Epithelial cell of esophagus (primary cell): ENCODE results near the gene TMA7.

ENCODE experiments used
- DNase-seq: peaks from one replicate; pipeline ENCODE4 v3.0.0; 2010; ENCODE audit warnings: low read depth
- H3K4me3 ChIP-seq: 2 replicates; pipeline ENCODE4 v1.5.1; 2011; ENCODE audit warnings: mild to moderate bottlenecking, low read length, control low read depth
- TF ChIP-seq, protein P1 (sequence below): IDR thresholded peaks from 2 replicates; pipeline ENCODE4 v1.5.1; 2011; ENCODE audit warnings: low read depth, mild to moderate bottlenecking, low read length, control low read depth, inconsistent platforms; ENCODE audit not compliant: insufficient read depth; ENCODE audit errors: missing control alignments

TMA7 gene

GRCh38 chr3:48413611-48414010, 26.4 kb upstream of the TMA7 start:
- TF ChIP-seq, protein P1, sequence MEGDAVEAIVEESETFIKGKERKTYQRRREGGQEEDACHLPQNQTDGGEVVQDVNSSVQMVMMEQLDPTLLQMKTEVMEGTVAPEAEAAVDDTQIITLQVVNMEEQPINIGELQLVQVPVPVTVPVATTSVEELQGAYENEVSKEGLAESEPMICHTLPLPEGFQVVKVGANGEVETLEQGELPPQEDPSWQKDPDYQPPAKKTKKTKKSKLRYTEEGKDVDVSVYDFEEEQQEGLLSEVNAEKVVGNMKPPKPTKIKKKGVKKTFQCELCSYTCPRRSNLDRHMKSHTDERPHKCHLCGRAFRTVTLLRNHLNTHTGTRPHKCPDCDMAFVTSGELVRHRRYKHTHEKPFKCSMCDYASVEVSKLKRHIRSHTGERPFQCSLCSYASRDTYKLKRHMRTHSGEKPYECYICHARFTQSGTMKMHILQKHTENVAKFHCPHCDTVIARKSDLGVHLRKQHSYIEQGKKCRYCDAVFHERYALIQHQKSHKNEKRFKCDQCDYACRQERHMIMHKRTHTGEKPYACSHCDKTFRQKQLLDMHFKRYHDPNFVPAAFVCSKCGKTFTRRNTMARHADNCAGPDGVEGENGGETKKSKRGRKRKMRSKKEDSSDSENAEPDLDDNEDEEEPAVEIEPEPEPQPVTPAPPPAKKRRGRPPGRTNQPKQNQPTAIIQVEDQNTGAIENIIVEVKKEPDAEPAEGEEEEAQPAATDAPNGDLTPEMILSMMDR = no peak
- no peak for DNase-seq
- no peak overlapping the region for H3K4me3 ChIP-seq

DNA sequence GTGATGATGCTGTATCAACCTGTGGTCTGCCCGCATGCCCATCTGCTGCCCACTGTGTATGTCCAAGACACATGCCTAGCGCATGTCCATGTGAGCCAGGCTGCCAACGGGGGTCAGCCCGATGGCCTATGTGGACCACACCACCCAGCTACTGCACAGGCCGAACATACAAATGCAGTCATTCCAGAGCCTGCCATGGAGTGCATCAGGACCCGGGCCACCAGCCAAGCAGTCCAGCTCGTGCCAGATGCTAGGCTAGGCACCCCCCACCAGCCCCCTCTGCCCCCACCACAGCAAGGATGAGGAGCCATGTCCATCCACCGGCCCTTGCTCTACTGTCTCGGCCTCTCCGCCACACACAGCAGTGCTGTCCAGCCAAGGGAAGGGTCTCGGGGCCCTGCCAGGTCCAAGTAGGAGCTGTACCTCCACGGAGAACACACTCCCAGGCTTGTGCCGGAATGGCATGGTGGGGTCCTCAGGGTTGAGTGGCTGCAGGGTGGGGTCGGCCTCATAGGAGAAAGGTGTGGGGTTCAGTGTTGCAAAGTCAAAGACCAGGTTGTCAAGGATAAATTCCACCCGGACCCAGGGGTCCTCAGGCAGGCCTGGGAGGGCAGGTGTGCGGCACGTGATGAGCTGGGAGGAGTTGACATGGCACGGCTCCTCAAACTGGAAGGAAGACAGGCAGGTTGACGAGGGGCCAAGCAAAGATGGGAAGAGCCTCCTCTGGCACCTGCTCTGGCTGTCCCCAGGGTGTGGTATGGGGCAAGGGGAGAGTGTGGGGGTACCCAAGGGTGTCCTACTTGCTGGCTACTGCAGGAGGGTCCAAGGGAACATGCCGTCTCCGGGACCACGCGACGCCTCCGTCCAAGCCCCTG, 25.4 kb upstream of the TMA7 start:
- DNase-seq = no peak
- no peak overlapping the region for H3K4me3 ChIP-seq
- TF ChIP-seq, protein P1 = no peak

DNA sequence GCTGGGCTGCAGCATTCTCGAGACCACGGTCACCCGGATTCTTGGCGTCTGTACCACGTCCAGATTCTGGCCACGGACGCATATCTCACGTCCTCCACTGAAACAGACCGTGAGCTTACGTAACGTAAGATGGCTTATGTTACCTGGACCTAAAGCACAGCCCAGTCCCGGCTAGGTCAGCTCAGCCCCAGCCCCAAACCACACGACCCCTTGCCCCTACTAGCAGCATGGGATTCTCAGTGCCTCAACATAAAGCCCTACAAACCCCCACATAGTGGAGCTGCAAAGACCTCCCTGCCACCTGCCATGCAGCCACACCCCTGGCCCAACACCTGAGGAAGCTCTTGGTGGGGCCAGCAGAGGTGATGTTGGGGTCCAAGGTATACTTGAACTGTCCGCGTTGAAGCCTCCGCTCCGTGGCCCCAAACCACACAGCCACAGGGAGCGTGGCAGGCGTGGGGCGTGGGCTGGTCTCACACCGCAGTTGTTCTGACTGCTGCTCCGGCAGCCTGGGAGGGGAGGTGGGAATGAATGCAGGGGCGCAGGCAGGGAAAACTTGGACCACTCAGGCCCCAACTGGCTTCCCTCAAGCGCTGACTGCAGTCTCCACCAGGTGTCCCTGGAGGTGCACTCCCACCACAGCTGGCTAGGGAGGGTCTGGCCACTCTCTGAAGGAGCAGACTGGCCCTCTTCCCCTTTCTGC, 24.7 kb upstream of the TMA7 start:
- no peak overlapping the region for H3K4me3 ChIP-seq
- no peak for DNase-seq
- TF ChIP-seq, protein P1 = no peak

GRCh38 chr3:48416091-48416505, 24.0 kb upstream of the TMA7 start:
- H3K4me3 ChIP-seq = no peak overlapping the region
- TF ChIP-seq, protein P1 = no peak
- DNase-seq = no peak

GRCh38 chr3:48416546-48416945, 23.5 kb upstream of the TMA7 start:
- DNase-seq = no peak
- H3K4me3 ChIP-seq = no peak overlapping the region
- TF ChIP-seq, protein P1 = no peak

- no peak for DNase-seq
- H3K4me3 ChIP-seq = no peak overlapping the region
- TF ChIP-seq, protein P1 = no peak
These were observed 22.4 kb upstream of the TMA7 start for GRCh38 chr3:48417529-48418108.
